OCI-LY3 (cell line): Measurements from ENCODE around the gene LMX1B.

Source experiments
- EZH2phosphoT487 ChIP-seq: fragments of 200-600 bp; shearing (Covaris generic); IDR thresholded peaks from 2 replicates; pipeline ENCODE4 v1.6.1; 2018; ENCODE audit warnings: antibody characterized with exemption, mixed run types, low read depth
- TF ChIP-seq, protein P1 (sequence below): fragments of 200-600, 300-600 bp; sonication (generic); IDR thresholded peaks from 2 replicates; pipeline ENCODE4 v1.5.1; 2014; ENCODE audit warnings: antibody characterized with exemption, low read length, low read depth

DNA sequence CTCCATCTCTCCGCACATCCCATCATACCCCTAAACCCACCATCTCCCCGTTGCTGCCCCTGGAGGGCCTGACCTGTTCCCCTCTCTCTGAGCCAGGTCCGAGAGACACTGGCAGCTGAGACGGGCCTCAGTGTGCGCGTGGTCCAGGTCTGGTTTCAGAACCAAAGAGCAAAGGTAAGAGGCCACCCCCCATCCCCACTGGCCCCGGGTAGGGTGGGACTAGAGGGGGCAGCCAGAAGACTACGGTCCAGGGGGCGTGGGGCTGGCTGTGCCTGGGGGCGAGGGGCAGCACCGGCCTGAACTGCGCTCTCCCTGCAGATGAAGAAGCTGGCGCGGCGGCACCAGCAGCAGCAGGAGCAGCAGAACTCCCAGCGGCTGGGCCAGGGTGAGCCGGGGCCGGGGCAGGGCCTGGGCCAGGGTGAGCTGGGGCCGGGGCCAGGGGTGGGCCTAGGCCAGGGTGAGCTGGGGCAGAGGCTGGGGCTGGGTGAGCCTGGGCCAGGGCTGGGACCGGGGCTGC lies 79.8 kb downstream of the LMX1B start:
- TF ChIP-seq, protein P1, sequence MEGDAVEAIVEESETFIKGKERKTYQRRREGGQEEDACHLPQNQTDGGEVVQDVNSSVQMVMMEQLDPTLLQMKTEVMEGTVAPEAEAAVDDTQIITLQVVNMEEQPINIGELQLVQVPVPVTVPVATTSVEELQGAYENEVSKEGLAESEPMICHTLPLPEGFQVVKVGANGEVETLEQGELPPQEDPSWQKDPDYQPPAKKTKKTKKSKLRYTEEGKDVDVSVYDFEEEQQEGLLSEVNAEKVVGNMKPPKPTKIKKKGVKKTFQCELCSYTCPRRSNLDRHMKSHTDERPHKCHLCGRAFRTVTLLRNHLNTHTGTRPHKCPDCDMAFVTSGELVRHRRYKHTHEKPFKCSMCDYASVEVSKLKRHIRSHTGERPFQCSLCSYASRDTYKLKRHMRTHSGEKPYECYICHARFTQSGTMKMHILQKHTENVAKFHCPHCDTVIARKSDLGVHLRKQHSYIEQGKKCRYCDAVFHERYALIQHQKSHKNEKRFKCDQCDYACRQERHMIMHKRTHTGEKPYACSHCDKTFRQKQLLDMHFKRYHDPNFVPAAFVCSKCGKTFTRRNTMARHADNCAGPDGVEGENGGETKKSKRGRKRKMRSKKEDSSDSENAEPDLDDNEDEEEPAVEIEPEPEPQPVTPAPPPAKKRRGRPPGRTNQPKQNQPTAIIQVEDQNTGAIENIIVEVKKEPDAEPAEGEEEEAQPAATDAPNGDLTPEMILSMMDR = no peak
- TF ChIP-seq EZH2phosphoT487 = no peak
